ENCODE data around the gene SPINK4. TPM values are rescaled to one million over a fixed set of nuclear protein-coding genes. Genes with fewer than 3 reads are reported as not detected.

Gene SPINK4
- total RNA-seq, 2 experiments from 2014 or later = not detected

- CTCF ChIA-PET = no interaction called here
- POLR2A ChIA-PET = no interaction called here
Measured at GRCh38 chr9:33250458-33250995, 10.6 kb downstream of the SPINK4 start.

GRCh38 chr9:33254211-33254610, 14.2 kb downstream of the SPINK4 start:
- ChIA-PET POLR2A (interaction anchor here (0.7 kb wide), 1 partner anchor 583 kb away, joined by 3 read pairs; no protein-coding TSS in a partner anchor), CTCF (interaction anchor here (0.6 kb wide), 1 partner anchor 23 kb away, joined by 3 read pairs; no protein-coding TSS in a partner anchor)

GRCh38 chr9:33255014-33255413, 15.0 kb downstream of the SPINK4 start:
- POLR2A ChIA-PET = no interaction called here
- CTCF ChIA-PET = no interaction called here

- ChIA-PET CTCF (no interaction called here), POLR2A (no interaction called here)
Measured at GRCh38 chr9:33255471-33255870, 15.5 kb downstream of the SPINK4 start.

GRCh38 chr9:33256236-33256635, 16.3 kb downstream of the SPINK4 start:
- POLR2A ChIA-PET = no interaction called here
- CTCF ChIA-PET = no interaction called here

GRCh38 chr9:33257276-33257675, 17.3 kb downstream of the SPINK4 start:
- ChIA-PET CTCF (no interaction called here), POLR2A (no interaction called here)

- ChIA-PET POLR2A (no interaction called here), CTCF (no interaction called here)
Measured at GRCh38 chr9:33260372-33260771, 20.4 kb downstream of the SPINK4 start.

- ChIA-PET CTCF (no interaction called here), POLR2A (interaction anchor here (2.3 kb wide), 1 partner anchor 27 kb away, joined by 8 read pairs; the partner anchor contains the start of gene NFX1)
Measured at GRCh38 chr9:33263131-33264002, 23.4 kb downstream of the SPINK4 start.

GRCh38 chr9:33264003-33264472, 24.1 kb downstream of the SPINK4 start:
- ChIA-PET CTCF (no interaction called here), POLR2A (interaction anchor here (2.3 kb wide), 1 partner anchor 26 kb away, joined by 8 read pairs; the partner anchor contains the start of gene NFX1)

- CTCF ChIA-PET = interaction anchor here (1.4 kb wide), 1 partner anchor 38 kb away, joined by 3 read pairs; no protein-coding TSS in a partner anchor
- POLR2A ChIA-PET = interaction anchor here (2.3 kb wide), 1 partner anchor 25 kb away, joined by 8 read pairs; the partner anchor contains the start of gene NFX1
Measured at GRCh38 chr9:33264473-33265177, 24.7 kb downstream of the SPINK4 start, which contains the start of the genes BAG1 and CHMP5. BAG1 (minus strand) TSS chr9:33264708. CHMP5 (plus strand) TSS chr9:33265049; CDS start chr9:33265079, 30 bp downstream.

GRCh38 chr9:33265211-33265865, 25.4 kb downstream of the SPINK4 start:
- ChIA-PET CTCF (interaction anchor here (0.8 to 1.4 kb wide), 3 partner anchors 19 to 182 kb away, joined by 3 to 4 read pairs (median 3); partner anchors contain the start of gene AQP3), POLR2A (no interaction called here)

GRCh38 chr9:33267151-33267767, 27.3 kb downstream of the SPINK4 start:
- CTCF ChIA-PET = no interaction called here
- POLR2A ChIA-PET = no interaction called here

- ChIA-PET CTCF (no interaction called here), POLR2A (no interaction called here)
Measured at GRCh38 chr9:33270146-33270545, 30.2 kb downstream of the SPINK4 start.

GRCh38 chr9:33272061-33272460, 32.1 kb downstream of the SPINK4 start:
- CTCF ChIA-PET = interaction anchor here (0.6 kb wide), 1 partner anchor 156 kb away, joined by 3 read pairs; no protein-coding TSS in a partner anchor
- POLR2A ChIA-PET = no interaction called here

GRCh38 chr9:33273266-33273971, 33.5 kb downstream of the SPINK4 start:
- ChIA-PET POLR2A (no interaction called here), CTCF (interaction anchor here (1.1 to 1.7 kb wide), 2 partner anchors 9 to 11 kb away, joined by 3 to 4 read pairs; no protein-coding TSS in a partner anchor)

GRCh38 chr9:33273972-33274328, 34.0 kb downstream of the SPINK4 start:
- POLR2A ChIA-PET = no interaction called here
- CTCF ChIA-PET = interaction anchor here (1.1 to 1.7 kb wide), 2 partner anchors 8 to 10 kb away, joined by 3 to 4 read pairs; no protein-coding TSS in a partner anchor

GRCh38 chr9:33277484-33277883, 37.5 kb downstream of the SPINK4 start:
- CTCF ChIA-PET = no interaction called here
- POLR2A ChIA-PET = no interaction called here

GRCh38 chr9:33285502-33285901, 45.5 kb downstream of the SPINK4 start:
- POLR2A ChIA-PET = no interaction called here
- CTCF ChIA-PET = interaction anchor here (1.0 to 1.8 kb wide), 2 partner anchors 166 to 181 kb away, joined by 3 to 6 read pairs; no protein-coding TSS in a partner anchor
